Trophoblast cell (in vitro differentiated cells and primary cell): ENCODE measurements around the gene XAF1.

Experiments used
- DNase-seq, 2 donors: peaks; one replicate each; pipeline ENCODE4 v3.0.0-alpha.2; 2016
- H2AFZ ChIP-seq: 2 replicates; pipeline ENCODE4 v1.6.1; 2013; ENCODE audit warnings: low read length, moderate library complexity, mild to moderate bottlenecking; ENCODE audit not compliant: insufficient read depth, poor library complexity
- H2AK5ac ChIP-seq: 2 replicates; pipeline ENCODE4 v1.6.1; 2013; ENCODE audit warnings: mild to moderate bottlenecking, low read length
- H2BK120ac ChIP-seq: 2 replicates; pipeline ENCODE4 v1.6.1; 2013; ENCODE audit warnings: low read length, mild to moderate bottlenecking, moderate library complexity; ENCODE audit not compliant: insufficient read depth, poor library complexity
- H2BK12ac ChIP-seq: 2 replicates; pipeline ENCODE4 v1.6.1; 2013; ENCODE audit warnings: mild to moderate bottlenecking, low read length, moderate library complexity
- H2BK5ac ChIP-seq: 2 replicates; pipeline ENCODE4 v1.6.1; 2013; ENCODE audit warnings: low read length, low read depth, moderate library complexity, mild to moderate bottlenecking; ENCODE audit not compliant: poor library complexity
- H3K14ac ChIP-seq: 2 replicates; pipeline ENCODE4 v1.6.1; 2013; ENCODE audit warnings: mild to moderate bottlenecking, low read length
- H3K18ac ChIP-seq: 2 replicates; pipeline ENCODE4 v1.6.1; 2013; ENCODE audit warnings: mild to moderate bottlenecking, low read length
- H3K23ac ChIP-seq: 2 replicates; pipeline ENCODE4 v1.6.1; 2013; ENCODE audit warnings: low read length
- H3K27ac ChIP-seq: 2 replicates; pipeline ENCODE4 v1.5.1; 2013; ENCODE audit warnings: low read depth, mild to moderate bottlenecking, inconsistent platforms, low read length, moderate library complexity
- H3K27me3 ChIP-seq: 2 replicates; pipeline ENCODE4 v1.6.1; 2013; ENCODE audit warnings: inconsistent platforms, mild to moderate bottlenecking, low read length, moderate library complexity; ENCODE audit not compliant: insufficient read depth
- H3K36me3 ChIP-seq, 2 experiments: 1 replicate in 1 of 2; 2 replicates in 1 of 2; pipeline ENCODE4 v1.6.1; 2013; ENCODE audit warnings: low read length in 2 of 2, mild to moderate bottlenecking in 2 of 2, moderate library complexity in 1 of 2; ENCODE audit not compliant: insufficient read depth in 2 of 2, control insufficient read depth in 1 of 2
- H3K4ac ChIP-seq: 2 replicates; pipeline ENCODE4 v1.6.1; 2013; ENCODE audit warnings: low read depth, mild to moderate bottlenecking, low read length, moderate library complexity
- H3K4me1 ChIP-seq, 2 experiments: 1 replicate in 1 of 2; 2 replicates in 1 of 2; pipeline ENCODE4 v1.6.1; 2013; ENCODE audit warnings: low read length in 2 of 2, mild to moderate bottlenecking in 2 of 2, moderate library complexity in 1 of 2; ENCODE audit not compliant: insufficient read depth in 2 of 2, control insufficient read depth in 1 of 2
- H3K4me2 ChIP-seq: 2 replicates; pipeline ENCODE4 v1.6.1; 2013; ENCODE audit warnings: inconsistent platforms, mild to moderate bottlenecking, low read length, moderate library complexity
- H3K4me3 ChIP-seq: 2 replicates; pipeline ENCODE4 v1.5.1; 2013; ENCODE audit warnings: mild to moderate bottlenecking, low read depth, low read length, inconsistent platforms
- H3K79me1 ChIP-seq: one replicate; pipeline ENCODE4 v1.6.1; 2013; ENCODE audit warnings: low read length
- H3K79me2 ChIP-seq: 2 replicates; pipeline ENCODE4 v1.6.1; 2013; ENCODE audit warnings: low read length, mild to moderate bottlenecking; ENCODE audit not compliant: control insufficient read depth, insufficient read depth, poor library complexity
- H3K9ac ChIP-seq: 2 replicates; pipeline ENCODE4 v1.6.1; 2013; ENCODE audit warnings: mild to moderate bottlenecking, low read length
- H3K9me3 ChIP-seq: 2 replicates; pipeline ENCODE4 v1.6.1; 2013; ENCODE audit warnings: low read depth, mild to moderate bottlenecking, control low read depth, inconsistent platforms, low read length; ENCODE audit not compliant: insufficient read depth
- H4K12ac ChIP-seq: 2 replicates; pipeline ENCODE4 v1.6.1; 2013; ENCODE audit warnings: low read depth, mild to moderate bottlenecking, low read length, moderate library complexity
- H4K8ac ChIP-seq: 2 replicates; pipeline ENCODE4 v1.6.1; 2013; ENCODE audit warnings: low read depth, mild to moderate bottlenecking, low read length, moderate library complexity
- H4K91ac ChIP-seq: one replicate; pipeline ENCODE4 v1.6.1; 2013; ENCODE audit warnings: low read depth, mild to moderate bottlenecking, low read length, moderate library complexity
- WGBS: extraction: QIAGEN DNeasy Blood & Tissue Kit; methylation state at CpG from one replicate; pipeline ENCODE4 v1.1.7; 2013; ENCODE audit warnings: missing lambda C conversion rate; ENCODE audit not compliant: insufficient read length, insufficient coverage; ENCODE audit errors: extremely low coverage; 5-methylcytosine and 5-hydroxymethylcytosine counted together

Gene XAF1

DNA sequence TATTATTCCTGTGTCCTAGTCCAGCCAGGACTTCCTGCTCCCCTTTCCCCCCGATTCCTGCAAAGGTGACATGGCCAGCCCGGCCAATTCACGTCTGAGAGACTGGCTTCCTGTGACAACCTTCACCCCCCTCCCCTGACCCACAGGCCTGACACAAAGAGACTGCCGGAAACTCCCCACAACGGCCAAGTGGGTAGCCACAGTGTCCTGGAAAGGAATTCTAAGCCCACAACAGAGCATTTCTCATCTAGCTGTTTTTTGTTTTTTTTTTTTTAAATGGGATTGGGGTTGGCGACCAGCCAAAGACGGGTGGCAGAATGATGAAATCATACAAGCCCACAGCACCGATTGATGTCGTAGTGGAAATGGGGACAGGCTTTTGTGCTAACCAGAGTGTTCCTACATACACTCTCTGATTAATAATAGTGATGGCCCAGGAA is 2.8 kb upstream of the XAF1 start:
- WGBS, result no CpG with 5 or more reads among the region's 9 CpGs

DNA sequence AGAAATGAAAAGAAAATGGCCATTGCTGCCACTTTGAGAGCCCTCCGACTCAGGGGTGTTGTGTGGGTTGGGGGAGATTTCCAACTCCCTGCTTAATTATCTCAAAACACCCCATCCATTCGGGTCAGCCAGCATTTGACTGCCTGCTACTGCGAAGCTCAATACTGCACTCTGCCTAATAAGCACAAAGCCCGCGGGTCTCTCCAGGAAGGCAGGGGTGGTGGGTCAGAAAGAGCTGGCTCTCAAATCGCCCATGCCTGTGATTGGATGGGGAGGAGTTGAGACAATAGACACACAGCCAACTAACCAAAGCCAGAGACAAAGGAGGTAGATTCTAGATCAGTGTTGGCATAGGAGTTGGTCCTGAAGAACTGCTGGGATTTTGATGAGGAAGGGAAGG is 2.3 kb upstream of the XAF1 start:
- Histone ChIP-seq H3K14ac (peak overlapping the region; percentile 60), H3K79me2 (peaks cover 2% of the 10 kb centered on the region), H3K4me3 (no peak overlapping the region), H3K27me3 (no peaks in the 10 kb centered on the region), H3K4ac (peak overlapping the region; percentile 33), H2BK12ac (peak overlapping the region; percentile 96), H2AFZ (no peak overlapping the region), H2BK5ac (peak overlapping the region; percentile 55), H3K27ac (peak overlapping the region; percentile 88), H3K18ac (no peak overlapping the region), H4K12ac (no peak overlapping the region), H2AK5ac (peak overlapping the region; percentile 72), H3K9ac (no peak overlapping the region), H3K4me1 (peaks cover 12 to 19% of the 10 kb centered on the region in 2 experiments), H3K23ac (no peak overlapping the region), H3K36me3 (no peaks in the 10 kb centered on the region), H3K4me2 (no peak overlapping the region), H3K79me1 (peaks cover 20% of the 10 kb centered on the region), H4K8ac (peak overlapping the region; percentile 21), H4K91ac (peak overlapping the region; percentile 82), H2BK120ac (peak overlapping the region; percentile 44), H3K9me3 (no peaks in the 10 kb centered on the region)
- WGBS, result no CpG with 5 or more reads among the region's 6 CpGs
- no peak for DNase-seq

More for the DNA sequence above, 2.8 kb upstream of the XAF1 start:
- H3K9me3 ChIP-seq, result no peaks in the 10 kb centered on the region
- H2BK5ac ChIP-seq, result peak overlapping the region; percentile 42
- H3K4ac ChIP-seq, result no peak overlapping the region
- no peaks in the 10 kb centered on the region for H3K36me3 ChIP-seq
- H4K91ac ChIP-seq, result peak overlapping the region; percentile 82
- no peak overlapping the region for H3K4me3 ChIP-seq
- peaks cover 2% of the 10 kb centered on the region for H3K79me2 ChIP-seq
- H4K8ac ChIP-seq, result peak overlapping the region; percentile 64
- peak; percentile 1 to 18 for DNase-seq
- H2AK5ac ChIP-seq, result no peak overlapping the region
- H4K12ac ChIP-seq, result no peak overlapping the region
- peak overlapping the region; percentile 88 for H3K27ac ChIP-seq
- peak overlapping the region; percentile 65 for H2BK120ac ChIP-seq
- no peak overlapping the region for H3K18ac ChIP-seq
- peaks cover 20% of the 10 kb centered on the region for H3K79me1 ChIP-seq
- H3K4me1 ChIP-seq, result peaks cover 12 to 19% of the 10 kb centered on the region in 2 experiments
- peak overlapping the region; percentile 82 for H2BK12ac ChIP-seq
- no peak overlapping the region for H3K9ac ChIP-seq
- H2AFZ ChIP-seq, result no peak overlapping the region
- H3K4me2 ChIP-seq, result no peak overlapping the region
- no peaks in the 10 kb centered on the region for H3K27me3 ChIP-seq
- H3K14ac ChIP-seq, result peak overlapping the region; percentile 52
- no peak overlapping the region for H3K23ac ChIP-seq

DNA sequence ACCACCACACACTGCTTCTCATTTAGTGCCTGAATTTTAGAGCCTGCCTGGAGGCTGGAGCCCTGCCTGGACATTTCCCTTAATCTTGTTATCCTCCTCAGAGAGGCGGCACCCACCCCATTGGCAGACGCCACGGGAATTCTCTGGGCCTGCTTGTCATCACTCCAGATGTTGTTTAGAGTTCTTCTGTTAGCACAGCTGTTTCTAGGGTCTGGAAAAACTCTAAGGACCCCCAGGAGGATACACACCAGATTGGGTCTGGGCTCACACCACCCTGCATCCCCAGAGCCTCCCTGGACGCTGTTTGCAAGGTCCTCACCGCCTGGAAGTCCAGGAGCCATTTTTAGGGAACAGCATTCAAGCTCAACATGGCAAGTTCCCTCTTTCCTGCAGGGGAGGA is 565 bp upstream of the XAF1 start:
- Histone ChIP-seq H3K14ac (peak overlapping the region; percentile 6), H3K79me2 (peaks cover 2% of the 10 kb centered on the region), H2AK5ac (no peak overlapping the region), H3K9me3 (peaks cover 2% of the 10 kb centered on the region), H3K4me3 (no peak overlapping the region), H3K4ac (no peak overlapping the region), H3K36me3 (no peaks in the 10 kb centered on the region), H2BK120ac (no peak overlapping the region), H3K4me1 (peaks cover 12 to 19% of the 10 kb centered on the region in 2 experiments), H4K8ac (no peak overlapping the region), H2BK5ac (no peak overlapping the region), H3K18ac (no peak overlapping the region), H2AFZ (no peak overlapping the region), H2BK12ac (no peak overlapping the region), H3K79me1 (peaks cover 20% of the 10 kb centered on the region), H3K9ac (no peak overlapping the region), H4K12ac (no peak overlapping the region), H3K27ac (no peak overlapping the region), H4K91ac (peak overlapping the region; percentile 20), H3K23ac (no peak overlapping the region), H3K27me3 (peaks cover 3% of the 10 kb centered on the region), H3K4me2 (no peak overlapping the region)
- no peak for DNase-seq
- no CpG with 5 or more reads among the region's 5 CpGs for WGBS

DNA sequence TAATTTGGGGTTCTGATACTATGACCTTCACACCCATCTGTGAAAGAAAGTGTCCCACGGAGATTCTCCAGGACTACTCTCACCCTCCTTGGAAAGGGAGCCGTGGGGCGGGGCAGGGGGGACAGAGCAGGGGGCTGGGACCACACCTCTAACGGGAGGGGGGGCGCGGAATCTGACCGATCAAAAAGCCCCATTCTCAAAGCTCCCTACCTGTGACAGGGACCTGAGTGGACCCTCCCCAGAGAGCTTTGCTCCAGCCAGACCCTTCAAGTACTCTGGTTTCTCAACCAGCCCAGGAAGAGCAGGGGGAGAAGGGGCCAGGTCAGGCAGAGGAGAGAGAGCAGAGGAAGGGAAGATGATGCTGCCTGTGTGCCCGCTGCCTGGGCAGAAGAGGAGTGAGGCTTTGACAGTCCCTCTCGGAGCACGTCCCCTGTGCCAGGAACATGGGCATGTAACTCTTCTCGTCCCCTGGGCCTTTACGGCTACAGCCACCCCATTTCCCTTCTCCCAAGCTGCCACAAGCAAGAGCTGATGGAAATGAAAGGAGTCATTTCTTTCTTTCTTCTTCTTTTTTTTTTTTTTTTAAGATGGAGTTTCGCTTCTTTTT is 682 bp downstream of the XAF1 start:
- peaks cover 3% of the 10 kb centered on the region for H3K27me3 ChIP-seq

More for the DNA sequence above, 682 bp downstream of the XAF1 start:
- Histone ChIP-seq H3K79me2 (peaks cover 2% of the 10 kb centered on the region), H2AK5ac (no peak overlapping the region), H4K8ac (no peak overlapping the region), H3K4me1 (peaks cover 12 to 19% of the 10 kb centered on the region in 2 experiments), H3K18ac (no peak overlapping the region), H2BK5ac (no peak overlapping the region), H4K12ac (no peak overlapping the region), H2AFZ (no peak overlapping the region), H2BK120ac (no peak overlapping the region), H3K23ac (no peak overlapping the region), H2BK12ac (peak overlapping the region; percentile 12), H3K9ac (no peak overlapping the region), H3K27ac (no peak overlapping the region), H3K9me3 (peaks cover 2% of the 10 kb centered on the region), H4K91ac (no peak overlapping the region), H3K4ac (no peak overlapping the region), H3K4me2 (no peak overlapping the region), H3K4me3 (no peak overlapping the region), H3K36me3 (no peaks in the 10 kb centered on the region), H3K14ac (no peak overlapping the region), H3K79me1 (peaks cover 20% of the 10 kb centered on the region)
- no CpG with 5 or more reads among the region's 13 CpGs for WGBS
- DNase-seq, result no peak
